CD4-positive, alpha-beta T cell treated with Interleukin-17A for 1 hour (primary cell): Measurements from ENCODE around the gene CCDC112.

Experiments used
- DNase-seq: peaks from one replicate; pipeline ENCODE4 v3.0.0-alpha.2; 2020

The CCDC112 gene

GRCh38 chr5:115317320-115317719 lies 20.9 kb upstream of the CCDC112 start:
- no peak for DNase-seq

- no peak for DNase-seq
These were observed 17.2 kb upstream of the CCDC112 start for GRCh38 chr5:115313632-115314031.

GRCh38 chr5:115313052-115313451 lies 16.6 kb upstream of the CCDC112 start:
- DNase-seq, result no peak

GRCh38 chr5:115309751-115310370 lies 13.4 kb upstream of the CCDC112 start:
- DNase-seq, result peak; percentile 63

DNA sequence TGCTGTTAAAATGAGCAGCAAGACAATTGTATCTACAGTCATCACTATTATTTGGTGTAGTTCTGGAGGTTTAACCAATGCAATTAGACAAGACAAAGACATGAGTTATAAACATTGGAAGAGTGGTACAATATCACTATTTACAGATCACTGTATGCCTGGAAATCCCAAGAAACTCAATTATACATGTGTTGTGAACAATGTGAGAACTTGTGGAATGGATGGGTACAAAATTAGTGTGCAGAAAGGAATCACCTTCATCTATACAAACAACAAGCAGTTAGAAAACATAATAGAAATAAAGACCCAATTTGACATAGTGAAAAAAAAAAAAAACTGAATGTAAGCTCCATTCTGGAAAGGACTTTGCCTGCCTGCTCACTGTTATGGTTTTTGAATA lies 12.4 kb upstream of the CCDC112 start:
- DNase-seq, result no peak

- no peak for DNase-seq
These were observed 9.6 kb upstream of the CCDC112 start for GRCh38 chr5:115306011-115306536.

- DNase-seq, result no peak
These were observed 8.0 kb upstream of the CCDC112 start for GRCh38 chr5:115304496-115304895.

GRCh38 chr5:115298811-115299210 lies 2.4 kb upstream of the CCDC112 start:
- no peak for DNase-seq

GRCh38 chr5:115297031-115297430 lies 577 bp upstream of the CCDC112 start:
- DNase-seq, result no peak

- DNase-seq, result no peak
These were observed 704 bp downstream of the CCDC112 start for GRCh38 chr5:115295777-115296123.

DNA sequence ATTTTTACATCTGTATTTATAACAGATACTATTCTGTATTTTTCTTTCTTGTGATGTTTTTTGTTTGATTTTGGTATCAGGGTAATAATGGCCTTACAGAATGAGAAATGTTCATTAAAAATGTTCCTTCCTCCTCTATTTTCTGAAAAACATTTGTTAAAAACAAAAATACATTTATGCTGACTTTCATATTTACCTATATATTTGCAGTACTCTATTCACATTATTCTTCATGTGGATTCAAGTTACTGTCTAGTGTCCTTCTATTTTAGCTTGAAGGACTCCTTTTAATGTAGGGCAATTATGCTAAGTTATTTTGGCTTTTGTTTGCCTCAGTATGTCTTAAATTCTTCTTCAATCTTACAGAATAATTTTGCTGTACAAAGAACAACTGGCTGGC lies 5.1 kb downstream of the CCDC112 start:
- no peak for DNase-seq

- DNase-seq, result no peak
These were observed 7.3 kb downstream of the CCDC112 start for GRCh38 chr5:115289104-115289503.

GRCh38 chr5:115284021-115284420 lies 12.4 kb downstream of the CCDC112 start:
- no peak for DNase-seq

- DNase-seq, result no peak
These were observed 14.3 kb downstream of the CCDC112 start for GRCh38 chr5:115282131-115282530.

DNA sequence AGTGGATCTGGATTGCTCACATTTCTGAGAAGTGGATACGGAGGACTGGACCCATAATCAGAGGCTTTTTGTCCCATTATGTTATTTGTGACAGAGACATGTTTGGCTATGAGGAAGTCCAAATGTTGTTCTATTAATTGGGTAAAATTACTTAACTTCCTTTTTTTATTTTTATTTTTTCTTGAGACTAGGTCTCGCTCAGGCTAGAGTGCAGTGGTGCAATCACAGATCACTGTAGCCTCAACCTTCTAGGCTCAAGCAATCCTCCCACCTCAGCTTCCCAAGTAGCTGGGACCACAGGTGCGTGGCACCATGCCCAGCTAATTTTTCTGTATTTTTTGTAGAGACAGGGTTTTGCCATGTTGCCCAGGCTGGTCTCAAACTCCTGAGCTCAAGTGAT lies 21.9 kb downstream of the CCDC112 start:
- no peak for DNase-seq

GRCh38 chr5:115272297-115272958 lies 24.0 kb downstream of the CCDC112 start:
- no peak for DNase-seq

GRCh38 chr5:115271295-115272050 lies 25.0 kb downstream of the CCDC112 start:
- DNase-seq, result no peak

GRCh38 chr5:115267617-115268016 lies 28.8 kb downstream of the CCDC112 start:
- DNase-seq, result no peak

- no peak for DNase-seq
These were observed 31.2 kb downstream of the CCDC112 start for GRCh38 chr5:115265220-115265619.

- no peak for DNase-seq
These were observed 31.7 kb downstream of the CCDC112 start for GRCh38 chr5:115264786-115265185.

DNA sequence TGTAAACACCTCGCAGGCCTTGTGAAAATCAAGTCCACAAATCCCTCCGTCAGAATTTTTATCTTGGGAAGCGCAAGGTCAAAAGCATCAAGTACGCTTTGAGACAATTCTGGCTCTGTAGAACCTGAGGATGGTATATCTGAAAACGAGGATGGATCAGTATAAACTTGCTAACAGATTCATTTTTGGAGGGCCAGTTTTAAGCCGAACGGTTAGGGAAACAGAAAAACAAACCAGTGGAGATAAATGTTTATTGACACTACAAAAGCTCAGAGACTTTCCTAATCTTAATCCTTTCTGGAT lies 33.4 kb downstream of the CCDC112 start:
- DNase-seq, result no peak

- peak; percentile 71 for DNase-seq
These were observed 34.0 kb downstream of the CCDC112 start, which contains the start of gene PGGT1B for GRCh38 chr5:115262321-115263077. PGGT1B (minus strand) TSS chr5:115262877; CDS start chr5:115262851, 26 bp downstream.

- DNase-seq, result no peak
These were observed 34.5 kb downstream of the CCDC112 start for GRCh38 chr5:115262011-115262320.

DNA sequence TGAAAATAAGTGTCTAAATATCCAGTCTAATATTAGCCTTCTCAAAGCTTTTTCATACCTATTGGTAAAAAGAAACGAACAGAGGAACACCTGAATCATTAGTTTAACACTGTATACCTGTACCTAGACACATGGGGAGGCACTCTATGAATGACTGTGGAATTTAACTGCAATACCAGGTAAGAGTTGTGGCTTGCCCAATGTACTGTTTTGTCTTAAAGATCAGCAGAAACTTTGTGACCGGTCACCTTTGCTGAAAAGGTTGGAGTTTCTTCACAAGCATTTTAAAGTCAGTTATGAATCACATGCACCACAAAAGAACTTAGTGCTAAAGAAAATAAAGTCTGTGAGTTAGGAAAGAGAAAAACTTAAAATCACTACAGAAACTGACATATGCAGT lies 36.2 kb downstream of the CCDC112 start:
- DNase-seq, result no peak
